Stimulated activated CD4-positive, alpha-beta T cell treated with anti-CD3 and anti-CD28 coated beads, Interleukin-12 subunit alpha, Interleukin-12 subunit beta, amount 100 ng/mL, for 48 hours (primary cell): Measurements from ENCODE around the gene SEMA3A.
"Not testable (repeated sequence)": the region's sequence is repeated elsewhere in the genome, so short reads cannot be mapped to it uniquely, and the experiment has no call there.

ENCODE experiments used
- DNase-seq, 3 donors: peaks; one replicate each; pipeline ENCODE4 v3.0.0-alpha.2; 2020; ENCODE audit warnings: low read depth in 2 of 3, low spot score in 1 of 3

SEMA3A gene

GRCh38 chr7:84069999-84070500, 124.5 kb downstream of the SEMA3A start:
- no peak for DNase-seq

GRCh38 chr7:84069033-84069432, 125.6 kb downstream of the SEMA3A start:
- no peak for DNase-seq

- DNase-seq: not testable (repeated sequence)
Measured at GRCh38 chr7:84062489-84062901, 132.1 kb downstream of the SEMA3A start.

- DNase-seq: no peak
Measured at GRCh38 chr7:84060760-84061261, 133.8 kb downstream of the SEMA3A start.

- no peak for DNase-seq
Measured at GRCh38 chr7:84060000-84060399, 134.6 kb downstream of the SEMA3A start.

- DNase-seq: no peak
Measured at GRCh38 chr7:84058311-84059076, 136.1 kb downstream of the SEMA3A start.

- no peak for DNase-seq
Measured at GRCh38 chr7:84057576-84057975, 137.0 kb downstream of the SEMA3A start.

- no peak for DNase-seq
Measured at GRCh38 chr7:84055904-84056605, 138.5 kb downstream of the SEMA3A start.

- not testable (repeated sequence) for DNase-seq
Measured at GRCh38 chr7:84055199-84055598, 139.4 kb downstream of the SEMA3A start.

- no peak for DNase-seq
Measured at GRCh38 chr7:84049071-84049836, 145.3 kb downstream of the SEMA3A start.

- DNase-seq: no peak
Measured at GRCh38 chr7:84047085-84047484, 147.5 kb downstream of the SEMA3A start.

- DNase-seq: no peak
Measured at GRCh38 chr7:84044834-84045233, 149.8 kb downstream of the SEMA3A start.

- no peak for DNase-seq
Measured at GRCh38 chr7:84043661-84044191, 150.9 kb downstream of the SEMA3A start.

GRCh38 chr7:84042110-84042539, 152.5 kb downstream of the SEMA3A start:
- DNase-seq: no peak

- no peak for DNase-seq
Measured at GRCh38 chr7:84041649-84042048, 152.9 kb downstream of the SEMA3A start.

- no peak for DNase-seq
Measured at GRCh38 chr7:84040355-84040754, 154.2 kb downstream of the SEMA3A start.

- DNase-seq: no peak
Measured at GRCh38 chr7:84039432-84039831, 155.2 kb downstream of the SEMA3A start.

- DNase-seq: no peak
Measured at GRCh38 chr7:84027678-84028077, 166.9 kb downstream of the SEMA3A start.

- DNase-seq: no peak
Measured at GRCh38 chr7:84025332-84025927, 169.2 kb downstream of the SEMA3A start.

GRCh38 chr7:84022684-84023308, 171.8 kb downstream of the SEMA3A start:
- DNase-seq: no peak
